HPDE6-E6E7 (cell line): ENCODE measurements around the gene ID3.
"Not testable (repeated sequence)": the region's sequence is repeated elsewhere in the genome, so short reads cannot be mapped to it uniquely, and the experiment has no call there.

Source experiments
- DNase-seq: peaks from one replicate; pipeline ENCODE4 v3.0.0; 2011; ENCODE audit warnings: missing footprints; ENCODE audit errors: extremely low spot score

Gene ID3

DNA sequence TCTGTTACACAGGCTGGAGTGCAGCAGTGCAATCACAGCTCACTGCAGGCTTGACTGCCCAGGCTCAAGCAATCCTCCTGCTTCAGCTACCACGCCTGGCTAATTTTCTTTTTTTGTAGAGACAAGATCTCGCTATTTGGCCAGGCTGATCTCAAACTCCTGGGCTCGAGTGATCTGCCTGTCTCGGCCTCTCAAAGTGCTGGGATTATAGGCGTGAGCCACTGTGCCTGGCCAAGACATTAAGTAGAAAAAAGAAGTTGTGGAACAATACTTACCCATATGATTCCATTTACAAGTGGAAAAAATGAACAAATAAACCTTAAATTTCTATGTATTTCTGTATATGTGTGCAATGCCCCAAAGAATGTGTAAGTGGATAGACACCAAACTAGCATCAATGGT is 30.3 kb upstream of the ID3 start:
- DNase-seq, result no peak

DNA sequence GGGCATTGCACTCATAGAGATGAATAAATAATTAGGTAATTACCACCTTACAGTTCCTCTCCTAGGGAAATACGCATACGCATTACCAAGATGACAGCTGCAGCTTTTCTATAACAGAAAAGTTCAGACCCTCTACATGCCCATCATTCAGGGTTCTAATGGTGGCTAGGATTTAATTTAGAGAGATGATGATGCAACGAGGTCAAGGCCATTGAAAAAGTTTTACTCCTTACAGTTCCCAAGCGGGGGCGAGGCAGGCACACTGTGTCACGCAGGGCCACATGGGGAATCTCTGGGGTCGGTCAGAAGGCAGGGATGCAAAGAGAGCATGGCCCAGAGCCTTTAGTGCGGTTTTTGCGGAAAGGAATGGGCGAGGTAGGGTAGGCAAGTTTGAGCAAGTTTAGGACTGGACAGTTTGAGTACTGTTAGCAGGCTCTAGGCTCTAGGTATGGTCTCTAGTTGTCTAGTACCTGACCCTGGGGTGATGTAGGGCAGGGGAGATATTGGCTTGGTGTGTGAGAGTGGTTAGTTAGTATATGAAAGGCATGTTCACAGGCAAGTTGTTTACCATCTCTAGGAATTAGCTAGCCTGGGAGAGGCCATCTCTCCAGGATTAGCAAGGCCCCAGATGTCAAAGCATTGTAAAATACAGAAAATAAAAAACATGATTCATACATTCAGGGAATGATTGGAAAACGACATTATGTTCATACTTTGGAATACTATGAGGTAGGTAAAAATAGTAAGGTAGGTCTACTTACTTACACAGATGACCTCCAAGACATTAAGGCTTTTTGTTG is 29.6 kb upstream of the ID3 start:
- DNase-seq, result no peak

DNA sequence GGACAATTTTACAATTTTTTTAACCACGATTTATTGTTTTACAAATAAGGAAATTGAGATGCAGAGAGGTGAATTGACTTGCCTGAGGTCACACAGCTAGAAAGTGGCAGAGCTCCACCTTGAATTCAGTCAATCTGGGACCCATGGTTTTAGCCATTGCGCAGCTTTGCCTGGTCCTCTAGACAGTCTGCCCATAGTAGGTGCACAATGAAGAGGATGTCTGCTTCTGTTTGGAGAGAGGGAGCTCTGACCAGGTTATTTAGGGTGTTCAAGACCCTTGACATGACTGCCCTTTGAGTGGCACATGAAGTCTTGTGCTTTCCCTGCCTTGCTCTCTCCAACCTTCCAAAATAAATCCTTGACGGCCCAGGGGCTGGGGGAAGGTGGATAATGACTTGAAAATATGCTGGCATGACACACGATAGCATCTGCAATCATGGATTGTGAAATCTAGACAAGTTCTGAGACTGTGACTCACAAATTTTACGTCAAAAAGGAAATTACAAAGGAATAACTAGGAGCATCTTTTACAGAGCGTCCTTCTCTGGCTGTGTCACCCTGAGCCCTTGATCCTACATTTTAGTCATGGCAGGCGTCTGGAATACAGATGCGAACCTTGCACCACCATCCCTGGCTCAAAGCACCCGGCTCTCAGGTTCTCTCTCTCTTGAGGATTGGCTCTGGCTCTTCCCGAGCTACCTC is 26.2 kb upstream of the ID3 start:
- peak; percentile 80 for DNase-seq

DNA sequence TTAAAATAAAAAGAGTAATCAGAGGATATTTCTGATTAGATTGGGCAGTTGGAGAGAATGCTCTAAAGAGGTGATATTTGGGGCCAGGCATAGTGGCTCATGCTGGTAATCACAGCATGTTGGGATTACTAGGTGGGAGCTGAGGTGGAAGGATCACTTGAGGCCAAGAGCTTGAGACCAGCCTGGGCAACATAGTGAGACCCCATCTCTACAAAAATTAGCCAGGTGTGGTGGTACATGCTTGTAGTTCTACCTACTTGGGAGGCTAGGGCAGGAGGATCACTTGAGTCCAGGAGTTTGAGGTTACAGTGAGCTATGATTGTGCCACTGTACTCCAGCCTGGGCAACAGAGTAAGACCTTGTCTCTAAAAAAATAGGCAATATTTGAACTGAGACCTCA is 24.4 kb upstream of the ID3 start:
- DNase-seq, result not testable (repeated sequence)

DNA sequence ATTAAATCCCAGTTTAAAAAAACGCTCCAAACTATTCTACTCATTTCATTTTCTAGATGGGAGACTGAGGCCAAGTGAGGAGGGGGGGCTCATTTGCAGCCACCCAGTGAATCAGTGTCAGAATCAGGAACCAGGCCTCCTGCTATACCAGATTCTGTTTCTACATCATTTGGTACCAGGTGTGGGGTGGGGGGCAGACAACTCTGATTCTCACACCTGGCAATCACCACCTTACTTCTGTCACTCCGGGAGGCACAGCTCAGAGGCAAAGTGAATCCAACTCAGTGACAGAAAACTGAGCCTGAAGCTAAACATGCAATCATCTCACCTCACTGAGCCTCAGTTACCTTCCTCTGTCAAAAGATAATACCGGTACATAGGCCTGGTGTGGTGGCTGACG is 23.5 kb upstream of the ID3 start:
- no peak for DNase-seq

DNA sequence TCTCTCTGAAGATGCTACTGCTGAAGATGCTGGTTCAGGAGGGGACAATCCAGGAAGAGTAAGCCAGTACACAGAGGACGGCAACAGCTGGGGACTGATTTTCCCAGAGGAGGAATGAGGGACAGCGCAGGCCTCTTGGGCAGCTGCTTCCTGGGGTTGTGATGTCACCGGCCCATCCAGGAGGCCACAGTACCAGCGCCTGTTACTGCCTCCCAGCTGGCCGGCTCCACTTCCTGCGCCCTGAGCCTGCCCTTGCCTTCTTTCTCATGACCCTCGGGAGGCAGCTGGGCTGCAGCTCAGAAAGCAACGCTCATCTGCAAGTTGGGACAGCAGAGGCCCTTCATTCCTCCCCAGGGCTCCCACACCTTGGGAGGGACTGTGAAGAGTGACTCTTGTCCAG is 21.9 kb upstream of the ID3 start:
- DNase-seq, result no peak

DNA sequence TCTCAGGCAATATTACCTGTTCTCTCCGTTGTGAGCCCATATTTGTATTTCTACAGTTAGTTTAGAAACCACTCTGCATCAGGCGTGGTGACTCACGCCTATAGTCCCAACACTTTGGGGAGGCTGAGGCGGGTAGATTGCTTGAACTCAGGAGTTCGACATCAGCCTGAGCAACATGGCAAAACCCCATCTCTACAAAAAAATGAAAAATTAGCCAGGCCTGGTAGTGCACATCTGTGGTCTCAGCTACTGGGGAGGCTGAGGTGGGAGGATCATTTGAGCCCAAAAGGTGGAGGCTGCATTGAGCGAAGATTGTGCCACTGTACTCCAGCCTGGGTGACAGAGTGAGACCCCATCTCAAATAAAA is 19.7 kb upstream of the ID3 start:
- no peak for DNase-seq

DNA sequence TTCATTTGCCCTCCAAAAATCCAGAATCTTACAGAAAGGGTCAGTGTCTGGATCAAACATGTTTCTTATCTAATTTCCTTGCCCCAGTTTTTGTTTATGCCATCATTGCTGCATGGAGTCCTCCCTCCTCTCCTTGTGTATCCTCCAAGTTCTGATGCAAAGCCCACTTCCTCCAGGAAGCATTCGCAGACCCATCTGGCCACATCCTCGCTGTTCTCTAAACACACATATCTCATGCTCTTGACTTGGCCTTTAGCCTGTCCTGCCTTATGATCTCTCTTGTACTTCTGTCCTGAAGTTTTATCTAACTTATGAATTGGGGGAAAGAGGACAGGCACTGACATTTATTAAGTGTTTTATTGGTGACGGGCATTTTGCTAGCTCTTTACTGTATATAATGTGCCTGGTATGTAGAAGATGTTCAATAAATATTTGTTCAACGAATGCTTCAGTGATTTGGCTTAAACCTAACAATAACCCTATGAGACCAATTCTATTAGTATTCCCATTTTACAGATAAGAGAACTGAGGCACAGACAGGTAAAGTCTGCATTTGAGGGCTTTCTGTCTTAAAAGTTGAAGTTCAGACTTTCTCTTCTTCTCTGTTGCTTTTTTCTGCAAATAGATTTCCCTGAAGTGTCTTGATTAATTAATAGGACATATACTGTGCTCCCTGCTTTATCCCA is 19.2 kb upstream of the ID3 start:
- no peak for DNase-seq

DNA sequence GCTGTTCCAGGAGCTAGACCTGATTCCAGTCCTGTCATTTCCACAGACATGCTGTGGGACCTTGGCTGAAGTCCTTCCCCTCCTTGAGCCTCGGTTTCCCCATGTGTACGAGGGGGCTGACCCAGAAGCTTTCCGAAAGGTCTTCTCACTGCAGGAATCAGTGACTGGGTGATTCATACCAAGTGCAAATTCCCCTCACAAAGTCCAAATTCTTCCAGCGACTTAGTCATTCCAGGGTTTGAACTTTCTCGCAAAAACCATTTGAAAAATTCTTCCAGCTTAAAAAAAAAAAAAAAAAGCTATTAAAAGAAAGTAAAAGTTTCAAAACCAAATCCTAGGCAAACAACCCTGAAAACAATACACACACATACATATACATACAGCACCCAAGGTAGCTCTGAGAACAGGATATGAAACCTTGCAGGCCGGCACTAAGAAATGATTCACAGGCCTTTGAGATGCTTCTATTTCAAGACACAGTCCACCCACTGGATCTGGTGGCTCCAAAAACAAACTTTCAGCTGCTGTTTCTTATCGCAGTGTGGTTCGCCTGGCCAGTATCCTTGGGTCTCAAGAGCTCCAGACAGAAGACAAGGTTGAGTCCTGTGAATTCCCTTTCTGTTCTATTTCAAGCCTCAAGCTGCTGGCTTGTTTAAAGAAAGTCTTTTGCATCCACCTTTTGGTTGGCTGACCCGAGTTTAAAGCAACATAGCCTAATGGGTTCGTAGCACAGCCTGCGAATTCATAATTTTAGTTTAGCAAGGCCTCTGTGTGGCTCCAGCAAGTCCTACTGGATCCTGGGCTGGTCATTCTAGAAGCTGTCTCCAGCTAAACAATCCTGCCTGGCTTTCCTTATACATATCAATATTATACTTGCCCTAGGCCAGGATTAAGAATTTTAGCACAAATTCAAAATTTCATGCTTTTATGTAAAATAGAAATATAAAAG is 18.0 kb upstream of the ID3 start:
- no peak for DNase-seq

DNA sequence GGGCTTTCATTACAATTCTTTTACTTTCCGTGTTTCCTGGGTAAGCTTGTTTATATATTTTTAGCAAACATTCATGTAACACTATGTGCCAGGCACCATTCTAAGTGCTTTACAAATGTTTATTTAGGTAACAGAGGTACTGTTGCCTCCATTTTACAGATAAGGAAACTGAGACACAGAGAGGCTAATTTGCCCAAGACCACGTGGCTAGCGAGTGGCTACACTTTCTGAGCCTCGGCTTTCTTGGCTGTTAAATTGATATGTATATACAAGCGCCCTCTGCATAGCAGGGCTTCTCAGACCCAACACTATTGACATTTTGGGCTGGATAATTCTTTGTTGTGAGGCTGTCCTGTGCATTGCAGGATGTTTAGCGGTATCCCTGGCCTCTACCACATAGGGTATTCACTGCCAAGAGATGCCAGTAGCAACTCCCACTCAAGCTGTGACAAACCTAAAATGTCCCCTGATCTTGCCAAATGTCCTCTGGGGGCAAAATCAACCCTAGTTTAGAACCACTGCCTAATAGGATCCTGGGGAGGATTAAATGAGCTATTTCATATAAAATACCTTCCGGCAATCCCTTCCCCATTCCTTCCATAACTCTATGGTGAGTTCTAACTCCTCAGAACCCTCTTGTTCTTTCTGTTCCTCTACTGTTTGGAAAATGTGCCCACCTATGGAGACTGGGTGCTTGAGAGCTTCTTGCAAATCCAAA is 17.2 kb upstream of the ID3 start:
- no peak for DNase-seq

DNA sequence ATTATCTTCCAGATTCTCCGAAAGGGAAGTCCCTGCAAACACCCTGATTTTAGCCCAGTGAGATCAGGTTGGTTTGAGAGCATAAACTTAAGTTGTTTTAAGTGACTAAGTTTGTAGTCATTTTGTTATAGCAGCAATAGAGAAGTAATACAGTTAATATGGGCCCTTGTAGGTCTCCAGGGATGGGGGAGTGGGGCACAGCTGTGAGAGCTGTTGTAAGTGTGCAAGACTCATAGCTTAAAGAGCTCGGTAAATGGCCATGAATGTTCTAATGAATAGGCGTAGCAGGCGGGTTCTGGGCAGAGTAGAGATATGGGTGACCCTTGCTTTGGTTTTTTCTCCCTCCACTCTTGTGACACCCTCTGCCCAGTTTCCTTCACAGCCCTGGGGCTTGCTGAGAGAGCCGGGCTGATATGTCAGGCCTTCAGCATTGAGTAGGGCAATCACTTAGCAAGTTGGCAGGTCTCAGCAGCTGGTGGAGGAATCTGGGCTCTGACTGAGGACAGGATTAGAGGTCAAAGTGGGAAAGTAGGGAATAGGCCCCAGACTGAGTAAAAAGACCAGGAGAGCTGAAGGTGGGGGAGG is 16.0 kb upstream of the ID3 start:
- DNase-seq, result no peak

DNA sequence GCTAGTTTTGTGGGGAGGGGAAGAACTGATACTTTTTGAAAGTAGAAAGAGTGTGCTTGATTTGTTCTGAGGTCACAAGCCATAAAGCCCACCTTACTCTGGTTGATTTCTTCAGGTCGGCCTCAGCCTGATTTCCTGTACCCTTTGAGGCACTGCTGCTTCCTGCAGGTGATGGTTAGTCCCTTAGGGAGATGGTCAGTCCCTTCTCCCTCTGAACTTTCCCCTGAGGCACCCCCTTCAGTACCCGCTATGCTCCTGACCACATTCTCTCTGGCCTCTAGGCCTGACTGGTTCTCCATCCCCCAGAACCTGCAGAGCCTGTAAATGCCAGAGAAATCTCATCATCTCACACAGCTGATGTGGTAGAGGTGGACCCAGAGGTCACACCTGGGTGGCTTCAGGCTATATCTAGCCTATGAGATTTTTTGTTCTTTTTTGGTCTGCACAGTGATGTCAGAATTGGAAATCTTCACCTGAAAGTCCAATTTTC is 15.0 kb upstream of the ID3 start:
- no peak for DNase-seq

DNA sequence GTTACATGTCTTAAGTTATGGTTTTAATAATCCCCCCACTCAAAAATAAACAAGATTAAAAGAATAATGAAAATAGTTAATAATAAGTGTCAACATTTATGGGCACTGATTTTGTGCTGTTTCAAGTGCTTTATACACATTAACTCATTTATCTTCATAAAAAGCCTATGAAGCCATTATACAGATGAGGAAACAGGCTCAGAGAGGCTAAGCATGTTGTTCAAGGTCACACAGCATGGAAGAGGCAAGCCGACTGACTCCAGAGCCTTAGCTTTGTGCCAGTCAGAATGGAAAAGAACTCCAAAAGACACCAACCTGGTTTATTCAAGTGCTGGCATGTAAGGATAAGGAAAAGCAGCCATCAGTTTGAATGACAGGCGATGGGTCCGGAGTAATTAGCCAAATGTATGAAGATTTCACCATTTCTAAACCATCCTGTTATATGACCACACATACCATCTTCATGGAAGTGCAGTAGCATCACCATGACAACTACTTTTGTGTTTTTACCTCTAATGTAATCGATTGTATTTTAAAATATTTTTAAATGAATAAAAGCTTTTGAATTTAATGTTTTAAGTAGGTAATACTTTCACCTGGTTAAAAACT is 14.4 kb upstream of the ID3 start:
- DNase-seq, result no peak

DNA sequence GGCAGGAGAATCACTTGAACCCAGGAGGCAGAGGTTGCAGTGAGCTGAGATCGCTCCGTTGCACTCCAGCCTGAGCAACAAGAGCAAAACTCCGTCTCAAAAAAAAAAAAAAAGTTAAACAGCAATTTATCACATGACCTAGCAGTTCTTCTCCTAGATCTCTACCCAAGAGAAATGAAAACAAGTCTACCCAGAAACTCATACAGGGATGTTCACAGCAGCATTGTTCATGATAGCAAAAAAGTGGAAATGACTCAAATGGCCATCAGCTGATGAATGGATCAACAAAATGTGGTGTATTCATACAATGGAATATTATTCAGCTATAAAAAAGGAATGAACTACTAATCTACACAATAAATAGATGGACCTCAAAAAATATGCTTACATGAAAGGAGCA is 12.2 kb upstream of the ID3 start:
- DNase-seq, result no peak

DNA sequence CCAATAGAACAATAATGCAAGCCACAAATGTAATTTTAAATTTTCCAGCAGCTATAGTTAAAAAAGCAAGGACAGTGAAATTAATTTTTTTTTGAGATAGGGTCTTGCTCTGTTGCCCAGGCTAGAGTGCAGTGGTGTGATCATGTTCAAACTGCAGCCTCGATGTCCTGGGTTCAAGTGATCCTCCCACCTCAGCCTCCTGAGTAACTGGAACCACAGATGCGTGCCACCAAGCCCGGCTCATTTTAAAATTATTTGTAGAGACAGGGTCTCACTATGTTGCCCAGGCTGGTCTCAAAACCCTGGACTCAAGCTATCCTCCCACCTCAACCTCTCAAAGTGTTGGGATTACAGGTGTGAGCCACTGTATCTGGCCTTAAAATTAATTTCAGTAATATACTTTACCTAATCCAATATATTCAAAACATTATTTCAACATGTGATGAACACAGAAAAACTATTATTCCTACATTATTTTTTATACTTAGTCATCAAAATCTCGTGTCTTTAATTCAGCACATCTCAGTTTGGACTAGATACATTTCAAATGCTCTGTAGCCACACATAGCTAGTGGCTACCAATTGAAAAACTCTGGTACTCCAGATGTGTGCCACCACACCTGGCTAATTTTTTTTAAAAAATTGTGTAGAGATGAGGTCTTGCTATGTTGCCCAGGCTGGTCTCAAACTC is 10.8 kb upstream of the ID3 start:
- no peak for DNase-seq

DNA sequence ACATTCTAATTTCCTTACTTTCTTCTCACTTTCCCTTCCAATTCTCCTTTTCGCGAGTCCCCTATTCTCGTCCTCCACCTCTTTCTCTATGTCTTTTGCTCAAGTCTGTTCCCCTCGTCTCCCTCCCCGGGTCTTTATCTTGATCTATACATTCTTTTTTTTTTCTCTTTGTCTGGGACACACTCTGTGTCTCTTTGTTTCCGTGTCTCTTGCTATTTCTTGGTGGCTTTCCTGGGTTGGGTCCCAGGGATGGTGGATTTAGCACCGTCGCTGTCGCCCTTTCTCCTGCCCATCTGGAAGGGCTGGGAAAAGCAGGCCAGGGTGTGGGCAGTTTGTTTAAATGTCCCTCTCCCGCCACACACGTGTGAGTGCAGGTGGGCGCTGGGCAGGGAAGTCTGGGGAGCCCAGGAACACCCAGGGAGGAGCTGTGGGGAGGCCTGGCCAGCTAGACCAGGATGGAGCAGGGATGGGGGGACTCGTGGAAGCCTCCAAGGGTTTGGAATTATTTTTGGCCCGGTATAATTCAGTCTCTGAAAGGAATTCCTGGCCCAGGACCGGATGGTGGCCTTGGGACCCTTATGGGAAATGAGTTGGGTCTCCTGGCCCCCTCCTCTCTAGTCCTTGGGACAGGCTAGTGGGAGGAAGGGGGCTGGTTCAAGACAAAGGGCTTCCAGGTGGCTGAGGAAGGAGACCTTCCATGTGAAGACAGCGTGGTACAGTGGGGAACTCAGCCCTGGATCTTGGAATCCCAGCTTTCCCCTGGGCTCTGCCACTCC is 9.5 kb upstream of the ID3 start:
- no peak for DNase-seq

DNA sequence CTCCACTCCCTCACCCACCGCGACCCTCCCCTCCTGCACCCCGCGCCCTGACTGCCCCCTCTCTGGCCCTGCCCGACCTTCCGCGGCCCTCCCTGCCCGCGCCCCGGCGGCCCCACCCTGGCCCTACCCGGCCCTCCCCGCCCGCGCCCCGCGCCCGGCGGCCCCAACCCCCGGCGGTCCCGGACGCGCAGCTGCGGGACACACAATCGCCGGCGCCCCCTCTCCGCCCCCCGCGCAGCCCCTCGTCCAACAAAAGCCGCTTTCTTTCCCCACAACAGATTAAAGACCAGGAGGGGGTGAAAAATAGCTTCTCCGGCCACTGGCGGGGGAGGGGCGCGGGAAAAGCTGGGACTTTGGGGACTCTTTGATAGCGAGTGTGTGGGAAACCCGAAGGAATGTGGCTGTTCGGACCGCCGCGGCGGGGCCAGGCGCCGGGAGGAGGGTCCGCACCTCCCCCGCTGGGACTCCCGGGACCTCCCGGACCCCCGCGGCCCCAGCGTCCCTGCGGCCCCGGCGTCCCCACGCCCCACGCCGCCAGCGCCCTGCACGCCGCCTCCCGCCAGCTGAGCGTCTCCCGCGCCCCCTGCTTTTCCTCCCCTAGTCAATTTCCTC is 8.8 kb upstream of the ID3 start:
- DNase-seq, result no peak

DNA sequence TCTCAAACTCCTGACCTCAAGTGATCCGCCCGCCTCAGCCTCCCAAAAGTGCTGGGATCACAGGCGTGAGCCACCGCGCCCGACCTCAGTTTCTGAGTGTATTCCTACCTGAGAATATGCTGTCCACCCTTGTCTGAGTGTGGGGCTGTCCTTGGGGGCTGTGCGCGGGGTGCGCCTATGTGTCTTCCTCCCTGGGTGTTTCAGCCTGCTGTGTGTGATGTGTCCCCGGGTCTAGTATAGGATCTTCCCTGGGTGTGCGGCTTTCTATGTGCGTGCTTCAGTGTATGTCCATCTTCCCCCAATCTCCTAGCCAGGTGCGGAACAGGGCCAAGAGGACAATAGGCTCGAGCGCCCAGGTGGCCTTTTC is 8.3 kb upstream of the ID3 start:
- no peak for DNase-seq
